IgD-negative memory B cell (primary cell): ENCODE measurements around the gene THSD4. TPM values are rescaled to one million over a fixed set of nuclear protein-coding genes. Genes with fewer than 3 reads are reported as not detected.

Experiments
- H3K27ac Mint-ChIP-seq, 3 donors: one replicate each; pipeline ENCODE4 v1.8.0; 2020 to 2022; ENCODE audit warnings: mild to moderate bottlenecking in 3 of 3, mixed read lengths in 3 of 3, moderate library complexity in 1 of 3
- H3K27me3 Mint-ChIP-seq: one replicate; pipeline ENCODE4 v1.8.0; 2021; ENCODE audit warnings: mixed read lengths
- H3K36me3 Mint-ChIP-seq: one replicate; pipeline ENCODE4 v1.8.0; 2020; ENCODE audit warnings: mild to moderate bottlenecking, mixed read lengths
- H3K4me1 Mint-ChIP-seq, 3 donors: one replicate each; pipeline ENCODE4 v1.8.0; 2020 to 2022; ENCODE audit warnings: mixed read lengths in 3 of 3, mild to moderate bottlenecking in 1 of 3
- H3K4me3 Mint-ChIP-seq, 4 donors: one replicate each; pipeline ENCODE4 v1.8.0; 2020 to 2022; ENCODE audit warnings: mild to moderate bottlenecking in 4 of 4, mixed read lengths in 4 of 4, moderate library complexity in 3 of 4
- H3K9me3 Mint-ChIP-seq, 3 donors: one replicate each; pipeline ENCODE4 v1.8.0; 2020 to 2021; ENCODE audit warnings: mixed read lengths in 3 of 3, mild to moderate bottlenecking in 1 of 3
- polyA plus RNA-seq: library from polyadenylated mRNA; unstranded; fragments of 300-500 nt; fragmentation: Illumina TruSeq; gene quantifications from one replicate; pipeline ENCODE4 v1.2.3, GENCODE V29; 2021

Gene THSD4
- polyA plus RNA-seq, 1 donor from 2014 or later, result not detected

DNA sequence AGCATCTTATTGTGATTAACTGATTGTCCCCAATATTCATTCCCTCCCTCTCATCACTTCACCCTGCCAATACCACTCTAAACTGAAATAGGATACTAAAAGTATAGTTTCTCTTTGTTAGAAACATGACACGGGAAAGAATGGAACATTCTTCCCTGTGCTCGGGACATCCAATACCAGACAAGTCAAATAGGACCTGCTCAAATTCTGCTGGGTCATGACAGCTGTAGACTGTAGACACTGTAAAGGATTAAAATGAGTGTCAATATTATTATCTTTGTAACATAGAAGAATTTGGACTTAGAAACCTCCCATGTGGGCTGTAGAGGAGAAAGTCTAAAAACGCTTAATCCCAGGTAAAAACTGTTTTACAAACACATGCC, 380.1 kb downstream of the THSD4 start:
- Mint-ChIP-seq H3K27ac (no peak overlapping the region), H3K27me3 (peaks cover 6% of the 10 kb centered on the region), H3K4me1 (no peaks in the 10 kb centered on the region), H3K9me3 (peaks cover 3 to 5% (median 4%) of the 10 kb centered on the region in 3 donors), H3K4me3 (no peak overlapping the region), H3K36me3 (no peaks in the 10 kb centered on the region)

DNA sequence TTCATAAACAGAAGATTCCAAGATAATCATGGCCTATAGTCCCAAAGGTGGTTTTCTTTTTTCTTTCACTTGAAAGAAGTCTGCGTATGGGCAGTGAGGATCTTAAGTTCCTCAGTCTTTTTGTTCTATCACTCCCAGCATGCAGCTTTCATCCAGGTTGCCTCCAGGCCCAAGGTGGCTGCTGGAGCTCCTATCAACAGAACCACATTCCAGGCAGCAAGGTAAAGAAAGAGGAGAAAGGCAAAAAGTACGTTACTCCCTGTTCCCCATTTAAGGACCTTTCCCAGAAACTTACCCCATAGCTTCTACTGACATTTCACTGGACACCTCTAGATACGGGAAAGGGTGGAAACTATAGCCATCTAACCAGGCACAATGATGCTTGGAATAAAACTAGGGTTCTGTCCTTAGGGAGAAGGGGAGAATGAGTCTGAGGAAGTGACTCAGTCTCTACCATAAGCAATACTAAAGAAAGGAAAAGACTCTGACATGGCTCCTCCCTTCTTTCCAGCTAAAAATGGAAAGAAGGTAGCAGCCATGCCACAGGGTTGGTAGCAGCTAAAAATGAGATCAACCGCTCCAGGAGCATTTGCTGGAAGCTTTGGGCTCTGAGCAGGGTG, 381.2 kb downstream of the THSD4 start:
- Mint-ChIP-seq H3K4me1 (no peaks in the 10 kb centered on the region), H3K4me3 (no peak overlapping the region), H3K36me3 (no peaks in the 10 kb centered on the region), H3K9me3 (peaks cover 6 to 8% (median 8%) of the 10 kb centered on the region in 3 donors), H3K27ac (peak overlapping the region in 1 of 3 donors; percentile 55), H3K27me3 (peaks cover 7% of the 10 kb centered on the region)

GRCh38 chr15:71501344-71502076, 386.2 kb downstream of the THSD4 start:
- no peak overlapping the region for H3K27ac Mint-ChIP-seq
- H3K9me3 Mint-ChIP-seq, result peaks cover 6 to 8% (median 8%) of the 10 kb centered on the region in 3 donors
- no peaks in the 10 kb centered on the region for H3K4me1 Mint-ChIP-seq
- no peak overlapping the region for H3K4me3 Mint-ChIP-seq
- H3K36me3 Mint-ChIP-seq, result peaks cover 3% of the 10 kb centered on the region
- H3K27me3 Mint-ChIP-seq, result peaks cover 8% of the 10 kb centered on the region

- H3K4me3 Mint-ChIP-seq, result no peak overlapping the region
- H3K4me1 Mint-ChIP-seq, result no peaks in the 10 kb centered on the region
- peaks cover 3% of the 10 kb centered on the region for H3K36me3 Mint-ChIP-seq
- no peak overlapping the region for H3K27ac Mint-ChIP-seq
- peaks cover 6 to 8% (median 8%) of the 10 kb centered on the region in 3 donors for H3K9me3 Mint-ChIP-seq
- peaks cover 8% of the 10 kb centered on the region for H3K27me3 Mint-ChIP-seq
These were observed 386.8 kb downstream of the THSD4 start for GRCh38 chr15:71502077-71502432.

GRCh38 chr15:71505962-71506361, 390.7 kb downstream of the THSD4 start:
- Mint-ChIP-seq H3K4me1 (no peaks in the 10 kb centered on the region), H3K9me3 (peaks cover 0 to 2% (median 0%) of the 10 kb centered on the region in 3 donors), H3K27ac (no peak overlapping the region), H3K27me3 (peaks cover 5% of the 10 kb centered on the region), H3K4me3 (no peak overlapping the region), H3K36me3 (peaks cover 6% of the 10 kb centered on the region)

GRCh38 chr15:71506946-71507345, 391.7 kb downstream of the THSD4 start:
- Mint-ChIP-seq H3K4me3 (no peak overlapping the region), H3K36me3 (peaks cover 6% of the 10 kb centered on the region), H3K4me1 (no peaks in the 10 kb centered on the region), H3K27ac (no peak overlapping the region), H3K9me3 (peaks cover 0 to 2% (median 0%) of the 10 kb centered on the region in 3 donors), H3K27me3 (peaks cover 4% of the 10 kb centered on the region)

GRCh38 chr15:71508081-71508682, 392.9 kb downstream of the THSD4 start:
- H3K9me3 Mint-ChIP-seq, result peaks cover 0 to 2% (median 0%) of the 10 kb centered on the region in 3 donors
- H3K4me3 Mint-ChIP-seq, result no peak overlapping the region
- peaks cover 4% of the 10 kb centered on the region for H3K27me3 Mint-ChIP-seq
- peaks cover 6% of the 10 kb centered on the region for H3K36me3 Mint-ChIP-seq
- no peaks in the 10 kb centered on the region for H3K4me1 Mint-ChIP-seq
- H3K27ac Mint-ChIP-seq, result no peak overlapping the region

DNA sequence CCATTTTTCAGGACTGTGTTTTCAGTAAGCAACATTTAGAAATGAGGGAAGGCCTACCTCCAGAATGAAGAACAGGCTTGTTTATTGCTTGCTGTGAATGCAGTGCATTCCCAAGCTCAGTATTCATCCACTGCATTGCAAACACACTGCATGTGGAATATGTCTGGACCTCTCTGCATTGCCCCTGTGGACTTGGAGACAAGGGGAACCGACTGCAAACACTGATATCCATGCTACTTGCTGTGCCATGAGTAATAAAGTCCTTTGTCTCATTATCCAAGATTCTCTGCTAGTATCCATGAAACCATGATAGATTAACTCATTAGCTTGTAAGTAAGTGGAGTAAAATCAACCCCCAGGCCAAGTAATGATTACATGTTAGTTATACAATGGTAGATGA, 393.9 kb downstream of the THSD4 start:
- Mint-ChIP-seq H3K27ac (no peak overlapping the region), H3K4me3 (no peak overlapping the region), H3K4me1 (no peaks in the 10 kb centered on the region), H3K27me3 (peaks cover 4% of the 10 kb centered on the region), H3K36me3 (peaks cover 6% of the 10 kb centered on the region), H3K9me3 (no peaks in the 10 kb centered on the region)

DNA sequence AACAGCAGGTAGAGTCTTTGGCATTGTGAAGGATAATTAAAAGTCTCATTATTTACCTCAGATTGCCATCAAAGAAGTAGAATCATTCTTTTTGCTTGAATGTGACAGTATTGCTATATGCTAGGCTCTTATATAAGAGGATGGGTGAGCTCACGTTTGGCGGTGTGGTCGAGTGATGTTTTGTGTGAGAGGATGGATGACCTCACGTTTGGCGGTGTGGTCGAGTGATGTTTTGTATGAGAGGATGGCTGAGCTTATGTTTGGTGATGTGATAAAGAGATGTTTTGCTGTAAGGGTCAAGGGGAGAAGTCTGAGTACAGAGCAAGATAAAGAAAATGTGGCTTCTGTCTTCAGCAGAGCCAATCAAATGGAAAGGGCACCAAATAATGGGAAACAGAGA, 395.5 kb downstream of the THSD4 start:
- Mint-ChIP-seq H3K4me1 (no peaks in the 10 kb centered on the region), H3K9me3 (no peaks in the 10 kb centered on the region), H3K36me3 (peaks cover 6% of the 10 kb centered on the region), H3K27me3 (peaks cover 5% of the 10 kb centered on the region), H3K27ac (no peak overlapping the region), H3K4me3 (no peak overlapping the region)

DNA sequence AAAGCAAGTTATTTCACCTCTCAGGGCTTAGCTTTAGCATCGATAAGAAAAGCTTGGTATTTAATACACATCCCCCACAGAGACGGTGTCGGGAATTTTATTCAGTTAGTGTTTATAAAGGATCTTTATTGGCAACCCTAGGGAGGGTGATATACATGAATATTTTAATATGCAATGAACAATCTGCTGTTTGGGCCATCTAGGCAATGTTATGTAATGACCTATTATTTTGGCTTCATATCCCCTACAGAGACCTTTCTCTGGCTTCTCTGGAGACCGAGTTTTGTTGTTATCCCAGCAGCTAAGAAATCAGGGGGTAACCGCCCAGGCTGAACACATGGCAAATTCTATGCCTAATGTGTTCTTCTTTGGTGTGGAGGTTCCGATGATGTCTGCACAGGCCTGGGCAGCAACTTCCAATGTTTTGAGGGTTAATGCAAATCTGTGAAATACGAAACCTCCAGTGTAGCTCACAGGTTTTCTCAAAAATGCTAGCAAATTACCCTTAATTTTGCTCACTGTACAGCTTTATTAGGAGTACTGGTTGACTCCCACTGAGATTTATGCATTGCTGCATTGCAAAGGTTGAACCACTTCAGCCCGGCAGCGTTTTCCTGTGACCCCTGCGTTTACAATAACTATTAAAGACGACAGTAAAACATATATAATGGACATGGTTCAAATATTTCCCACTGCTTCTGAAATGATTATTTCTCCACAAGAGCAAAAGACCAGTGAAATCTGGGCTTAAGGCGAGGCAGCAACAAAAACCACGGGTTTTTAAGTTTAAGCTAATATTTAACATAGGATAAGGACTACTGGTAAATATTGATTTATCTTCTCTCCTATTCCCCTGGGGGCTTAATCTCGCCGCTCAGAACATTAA, 396.8 kb downstream of the THSD4 start:
- H3K36me3 Mint-ChIP-seq, result peaks cover 5% of the 10 kb centered on the region
- no peaks in the 10 kb centered on the region for H3K4me1 Mint-ChIP-seq
- peaks cover 3% of the 10 kb centered on the region for H3K27me3 Mint-ChIP-seq
- H3K9me3 Mint-ChIP-seq, result no peaks in the 10 kb centered on the region
- no peak overlapping the region for H3K4me3 Mint-ChIP-seq
- H3K27ac Mint-ChIP-seq, result no peak overlapping the region

- Mint-ChIP-seq H3K4me1 (no peaks in the 10 kb centered on the region), H3K27me3 (peaks cover 2% of the 10 kb centered on the region), H3K4me3 (no peak overlapping the region), H3K9me3 (no peaks in the 10 kb centered on the region), H3K27ac (no peak overlapping the region), H3K36me3 (peaks cover 2% of the 10 kb centered on the region)
These were observed 397.4 kb downstream of the THSD4 start for GRCh38 chr15:71512682-71513006.

DNA sequence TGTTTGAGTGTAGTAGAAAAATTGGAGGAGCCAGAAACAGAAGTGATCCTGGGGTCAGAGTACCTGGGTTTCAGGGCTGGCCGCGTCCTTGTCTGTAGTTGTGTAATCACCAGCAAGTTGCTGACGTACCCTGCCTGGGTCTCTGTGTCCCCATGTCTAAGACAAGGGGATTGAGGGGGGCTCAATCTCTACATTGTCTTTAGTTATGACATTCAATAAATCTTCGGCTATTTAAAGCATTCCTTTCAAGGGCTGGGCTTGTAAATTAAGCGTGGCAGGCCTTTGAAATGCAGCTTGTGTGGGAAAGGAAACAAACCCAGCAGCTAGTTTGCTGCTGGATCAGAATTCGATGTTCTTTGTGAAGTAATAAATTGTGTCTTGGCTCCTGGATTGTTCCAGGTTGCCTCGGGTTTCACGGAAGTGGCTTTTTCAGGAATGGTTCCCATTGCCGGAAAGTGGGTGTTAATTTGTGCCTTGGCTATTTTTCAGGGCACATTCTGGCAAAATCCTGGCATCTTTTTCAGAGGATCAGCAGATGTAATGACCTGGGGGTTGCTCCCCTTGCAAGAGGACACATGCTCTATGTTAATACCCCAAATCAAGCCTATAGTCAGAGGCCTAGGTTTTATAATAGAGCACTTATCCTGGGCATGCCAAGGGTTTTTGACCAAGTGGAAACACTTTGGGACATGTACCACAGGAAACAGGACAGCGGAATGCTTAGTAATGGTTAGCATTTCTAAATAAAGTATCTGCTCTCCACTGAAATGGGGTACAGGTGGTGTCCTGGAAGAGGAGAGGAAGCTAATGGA, 400.3 kb downstream of the THSD4 start:
- Mint-ChIP-seq H3K4me1 (no peaks in the 10 kb centered on the region), H3K36me3 (peaks cover 2% of the 10 kb centered on the region), H3K27me3 (peaks cover 2% of the 10 kb centered on the region), H3K9me3 (no peaks in the 10 kb centered on the region), H3K27ac (no peak overlapping the region), H3K4me3 (no peak overlapping the region)

DNA sequence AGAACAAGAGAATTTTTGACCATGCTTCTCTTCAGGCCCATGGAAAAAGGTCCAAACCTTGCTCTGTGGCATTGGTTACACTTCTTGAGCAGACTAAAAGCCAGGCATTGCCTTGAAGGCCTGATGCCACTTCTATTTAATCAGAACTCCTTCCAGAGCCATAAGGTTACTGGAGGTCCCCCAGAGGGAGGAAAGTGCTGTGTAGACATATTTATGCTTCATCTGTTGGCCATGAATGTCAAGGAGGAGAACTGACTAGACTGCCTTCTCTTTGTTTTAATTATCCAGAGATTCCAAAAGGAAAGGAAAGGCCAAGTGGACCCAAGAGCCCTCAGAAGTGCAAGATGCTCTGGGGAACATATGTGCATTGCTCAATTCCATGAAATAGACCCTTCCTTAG, 402.5 kb downstream of the THSD4 start:
- peaks cover 2% of the 10 kb centered on the region for H3K27me3 Mint-ChIP-seq
- no peaks in the 10 kb centered on the region for H3K4me1 Mint-ChIP-seq
- peaks cover 0 to 2% (median 0%) of the 10 kb centered on the region in 3 donors for H3K9me3 Mint-ChIP-seq
- peak overlapping the region in 1 of 3 donors; percentile 0 for H3K27ac Mint-ChIP-seq
- H3K36me3 Mint-ChIP-seq, result peaks cover 2% of the 10 kb centered on the region
- H3K4me3 Mint-ChIP-seq, result no peak overlapping the region

- Mint-ChIP-seq H3K4me1 (no peaks in the 10 kb centered on the region), H3K9me3 (peaks cover 0 to 2% (median 0%) of the 10 kb centered on the region in 3 donors), H3K27ac (no peak overlapping the region), H3K4me3 (no peak overlapping the region), H3K27me3 (peaks cover 2% of the 10 kb centered on the region), H3K36me3 (peaks cover 2% of the 10 kb centered on the region)
These were observed 403.4 kb downstream of the THSD4 start for GRCh38 chr15:71518661-71519060.
